Osteoblast (primary cell): ENCODE measurements around the gene CFAP126. TPM values are rescaled to one million over a fixed set of nuclear protein-coding genes. Genes with fewer than 3 reads are reported as not detected.
"Not testable (repeated sequence)": the region's sequence is repeated elsewhere in the genome, so short reads cannot be mapped to it uniquely, and the experiment has no call there.

ENCODE experiments used
- DNase-seq: peaks from one replicate; pipeline ENCODE4 v3.0.0; 2011; ENCODE audit warnings: low spot score, mixed read lengths; ENCODE audit not compliant: insufficient read length; ENCODE audit errors: missing footprints
- H2AFZ ChIP-seq: 2 replicates; pipeline ENCODE4 v1.6.0; 2011; ENCODE audit warnings: mild to moderate bottlenecking, low read length
- H3K27ac ChIP-seq: 2 replicates; pipeline ENCODE4 v1.5.1; 2011; ENCODE audit warnings: mild to moderate bottlenecking, low read depth, low read length, moderate library complexity
- H3K27me3 ChIP-seq: 2 replicates; pipeline ENCODE4 v1.6.0; 2012; ENCODE audit warnings: mild to moderate bottlenecking, control low read depth, inconsistent platforms, low read length, moderate library complexity; ENCODE audit not compliant: insufficient read depth
- H3K36me3 ChIP-seq: 2 replicates; pipeline ENCODE4 v1.5.1; 2011; ENCODE audit warnings: mild to moderate bottlenecking, low read length, control low read depth, moderate library complexity; ENCODE audit not compliant: insufficient read depth
- H3K4me1 ChIP-seq: 2 replicates; pipeline ENCODE4 v1.5.1; 2011; ENCODE audit warnings: mild to moderate bottlenecking, low read length, control low read depth, moderate library complexity; ENCODE audit not compliant: insufficient read depth
- H3K4me2 ChIP-seq: 2 replicates; pipeline ENCODE4 v1.6.0; 2011; ENCODE audit warnings: mild to moderate bottlenecking, low read length; ENCODE audit not compliant: insufficient read depth
- H3K4me3 ChIP-seq: fragments of 200-600 bp; sonication (generic); 3 replicates; pipeline ENCODE4 v1.5.1; 2012; ENCODE audit warnings: mild to moderate bottlenecking, low read length, inconsistent platforms; ENCODE audit not compliant: insufficient read depth
- H3K79me2 ChIP-seq: 2 replicates; pipeline ENCODE4 v1.6.0; 2012; ENCODE audit warnings: mild to moderate bottlenecking, low read length, control low read depth, inconsistent platforms; ENCODE audit not compliant: insufficient read depth
- H3K9me3 ChIP-seq: 2 replicates; pipeline ENCODE4 v1.5.1; 2011; ENCODE audit warnings: low read depth, low read length, control low read depth
- H4K20me1 ChIP-seq: 2 replicates; pipeline ENCODE4 v1.6.0; 2012; ENCODE audit warnings: mild to moderate bottlenecking, low read length, control low read depth; ENCODE audit not compliant: insufficient read depth
- CTCF ChIP-seq: IDR thresholded peaks from 2 replicates; pipeline ENCODE4 v1.5.1; 2011; ENCODE audit warnings: mild to moderate bottlenecking, low read depth, low read length, moderate library complexity; ENCODE audit errors: extremely low read depth
- total RNA-seq: library from RNA; depleted of rRNA; stranded (reverse); fragments of >200 nt; gene quantifications from 2 replicates; pipeline ENCODE4 v1.2.3, GENCODE V29; 2012

CFAP126 gene
- total RNA-seq, 1 donor: not detected

- Histone ChIP-seq H4K20me1 (no peaks in the 10 kb centered on the region), H3K9me3 (no peaks in the 10 kb centered on the region), H3K27me3 (no peaks in the 10 kb centered on the region), H3K79me2 (no peaks in the 10 kb centered on the region), H3K4me1 (peaks cover 8% of the 10 kb centered on the region), H2AFZ (peak overlapping the region; percentile 96), H3K4me3 (peak overlapping the region; percentile 89), H3K4me2 (peak overlapping the region; percentile 78), H3K36me3 (no peaks in the 10 kb centered on the region), H3K27ac (peak overlapping the region; percentile 99)
- TF ChIP-seq CTCF: peak; percentile 38
- DNase-seq: peak; percentile 93
Observed at GRCh38 chr1:161399257-161399998, 31.8 kb upstream of the CFAP126 start.

- TF ChIP-seq CTCF: no peak
- Histone ChIP-seq H3K4me2 (peak overlapping the region; percentile 78), H3K4me1 (peaks cover 8% of the 10 kb centered on the region), H4K20me1 (no peaks in the 10 kb centered on the region), H3K4me3 (peak overlapping the region; percentile 89), H3K79me2 (no peaks in the 10 kb centered on the region), H3K27ac (peak overlapping the region; percentile 99), H3K27me3 (no peaks in the 10 kb centered on the region), H3K9me3 (no peaks in the 10 kb centered on the region), H3K36me3 (no peaks in the 10 kb centered on the region), H2AFZ (peak overlapping the region; percentile 96)
- DNase-seq: no peak
Observed at GRCh38 chr1:161398900-161399256, 31.2 kb upstream of the CFAP126 start.

- not testable (repeated sequence) for H2AFZ ChIP-seq
Observed at GRCh38 chr1:161397038-161397437, 29.4 kb upstream of the CFAP126 start.

GRCh38 chr1:161393151-161393550 is 25.5 kb upstream of the CFAP126 start:
- Histone ChIP-seq H3K27ac (no peak overlapping the region), H4K20me1 (no peaks in the 10 kb centered on the region), H3K4me1 (peaks cover 5% of the 10 kb centered on the region), H3K36me3 (no peaks in the 10 kb centered on the region), H3K4me2 (no peak overlapping the region), H3K27me3 (no peaks in the 10 kb centered on the region), H3K9me3 (no peaks in the 10 kb centered on the region), H3K4me3 (no peak overlapping the region), H3K79me2 (no peaks in the 10 kb centered on the region), H2AFZ (no peak overlapping the region)
- no peak for DNase-seq
- TF ChIP-seq CTCF: no peak

More at GRCh38 chr1:161397038-161397437, 29.4 kb upstream of the CFAP126 start:
- H3K27me3 ChIP-seq, H3K9me3 ChIP-seq, H3K4me2 ChIP-seq, H3K4me1 ChIP-seq, DNase-seq, H4K20me1 ChIP-seq, H3K79me2 ChIP-seq, H3K4me3 ChIP-seq, H3K36me3 ChIP-seq, H3K27ac ChIP-seq: not testable (repeated sequence)
